Measurements from ENCODE around the gene UBE2F. TPM values are rescaled to one million over a fixed set of nuclear protein-coding genes. Genes with fewer than 3 reads are reported as not detected.
"Not testable (repeated sequence)": the region's sequence is repeated elsewhere in the genome, so short reads cannot be mapped to it uniquely, and the experiment has no call there.

UBE2F gene
- total RNA-seq, 4 donors from 2014 or later: 67.3 to 97.3 (median 81.2) TPM

- no peak for DNase-seq
- intact Hi-C loops (cut with DNase I; ENCODE audit: low total_unique reads) (no loop called here), in situ Hi-C loops (cut with MboI; ENCODE audit: low sequenced_read_pairs in 4 of 4) (no loop called here)
- no peak for TF ChIP-seq POLR2A (IDR thresholded peaks at IDR 0.05)
- no peak for ATAC-seq
- Histone ChIP-seq H3K27ac (no peak overlapping the region), H3K36me3 (peaks cover 0 to 8% of the 10 kb centered on the region in 2 donors), H3K4me3 (no peak overlapping the region), H3K27me3 (no peaks in the 10 kb centered on the region), H3K4me1 (peaks cover 19 to 36% of the 10 kb centered on the region in 2 donors), H3K9me3 (no peaks in the 10 kb centered on the region)
Observed at GRCh38 chr2:237979331-237979730, 12.5 kb downstream of the UBE2F start.

- intact Hi-C loops (cut with DNase I; ENCODE audit: low total_unique reads): no loop called here
- Histone ChIP-seq H3K4me3 (no peak overlapping the region), H3K9me3 (no peaks in the 10 kb centered on the region), H3K27ac (no peak overlapping the region), H3K4me1 (peaks cover 19 to 38% of the 10 kb centered on the region in 2 donors), H3K27me3 (no peaks in the 10 kb centered on the region), H3K36me3 (peaks cover 0 to 4% of the 10 kb centered on the region in 2 donors)
- DNase-seq: no peak
- no peak for TF ChIP-seq CTCF (IDR thresholded peaks at IDR 0.05 in 4 of 5, conservative IDR thresholded peaks at IDR 0.05 in 1 of 5)
- TF ChIP-seq POLR2A (IDR thresholded peaks at IDR 0.05): no peak
- no peak for ATAC-seq
- in situ Hi-C loops (cut with MboI; ENCODE audit: low sequenced_read_pairs in 4 of 4): no loop called here
Observed at GRCh38 chr2:237980087-237980486, 13.3 kb downstream of the UBE2F start.

GRCh38 chr2:237980751-237981150 is 13.9 kb downstream of the UBE2F start:
- H3K36me3 ChIP-seq: no peaks in the 10 kb centered on the region
- H3K27me3 ChIP-seq: no peaks in the 10 kb centered on the region
- no peak overlapping the region for H3K4me3 ChIP-seq
- intact Hi-C loops (cut with DNase I; ENCODE audit: low total_unique reads) (no loop called here), in situ Hi-C loops (cut with MboI; ENCODE audit: low sequenced_read_pairs in 4 of 4) (no loop called here)
- peaks cover 19 to 38% of the 10 kb centered on the region in 2 donors for H3K4me1 ChIP-seq
- no peaks in the 10 kb centered on the region for H3K9me3 ChIP-seq
- TF ChIP-seq CTCF (IDR thresholded peaks at IDR 0.05 in 4 of 5, conservative IDR thresholded peaks at IDR 0.05 in 1 of 5): no peak
- no peak for TF ChIP-seq POLR2A (IDR thresholded peaks at IDR 0.05)
- ATAC-seq: no peak
- DNase-seq: no peak
- H3K27ac ChIP-seq: no peak overlapping the region

GRCh38 chr2:237981621-237982020 is 14.8 kb downstream of the UBE2F start:
- H3K36me3 ChIP-seq; H3K27ac ChIP-seq; DNase-seq; intact Hi-C loops (cut with DNase I; ENCODE audit: low total_unique reads); H3K27me3 ChIP-seq; H3K4me3 ChIP-seq; ATAC-seq; H3K9me3 ChIP-seq; in situ Hi-C loops (cut with MboI; ENCODE audit: low sequenced_read_pairs in 4 of 4): not testable (repeated sequence)
- H3K4me1 ChIP-seq: peaks cover 19 to 38% of the 10 kb centered on the region in 2 donors

GRCh38 chr2:237982039-237982725 is 15.4 kb downstream of the UBE2F start:
- intact Hi-C loops (cut with DNase I; ENCODE audit: low total_unique reads) (no loop called here), in situ Hi-C loops (cut with MboI; ENCODE audit: low sequenced_read_pairs in 4 of 4) (no loop called here)
- Histone ChIP-seq H3K36me3 (no peaks in the 10 kb centered on the region), H3K27me3 (no peaks in the 10 kb centered on the region), H3K4me1 (peaks cover 19 to 38% of the 10 kb centered on the region in 2 donors), H3K4me3 (no peak overlapping the region), H3K9me3 (no peaks in the 10 kb centered on the region), H3K27ac (no peak overlapping the region)
- DNase-seq: no peak
- no peak for ATAC-seq
- TF ChIP-seq CTCF (IDR thresholded peaks at IDR 0.05 in 4 of 5, conservative IDR thresholded peaks at IDR 0.05 in 1 of 5) (no peak), POLR2A (IDR thresholded peaks at IDR 0.05) (no peak)

GRCh38 chr2:237983922-237984321 is 17.1 kb downstream of the UBE2F start:
- no peaks in the 10 kb centered on the region for H3K36me3 ChIP-seq
- in situ Hi-C loops (cut with MboI; ENCODE audit: low sequenced_read_pairs in 4 of 4) (no loop called here), intact Hi-C loops (cut with DNase I; ENCODE audit: low total_unique reads) (no loop called here)
- no peak overlapping the region for H3K27ac ChIP-seq
- no peak for DNase-seq
- no peaks in the 10 kb centered on the region for H3K27me3 ChIP-seq
- H3K9me3 ChIP-seq: no peaks in the 10 kb centered on the region
- no peak for ATAC-seq
- TF ChIP-seq CTCF (IDR thresholded peaks at IDR 0.05 in 4 of 5, conservative IDR thresholded peaks at IDR 0.05 in 1 of 5): no peak
- peaks cover 19 to 28% of the 10 kb centered on the region in 2 donors for H3K4me1 ChIP-seq
- no peak overlapping the region for H3K4me3 ChIP-seq
